ENCODE measurements around the gene OLR1. TPM values are rescaled to one million over a fixed set of nuclear protein-coding genes. Genes with fewer than 3 reads are reported as not detected.
"Not testable (repeated sequence)": the region's sequence is repeated elsewhere in the genome, so short reads cannot be mapped to it uniquely, and the experiment has no call there.

Gene OLR1
- total RNA-seq, 2 experiments from 2014 or later: not detected

GRCh38 chr12:10205220-10205807 is 33.4 kb upstream of the OLR1 start:
- ChIA-PET CTCF (interaction anchor here (1.6 to 2.2 kb wide), 2 partner anchors 9 to 52 kb away, joined by 4 to 7 read pairs; no protein-coding TSS in a partner anchor), POLR2A (interaction anchor here (1.0 kb wide), 1 partner anchor 8 kb away, joined by 3 read pairs; no protein-coding TSS in a partner anchor)
- Mint-ChIP-seq H3K27me3 (no peaks in the 10 kb centered on the region), H3K27ac (no peak overlapping the region), H3K4me1 (ENCODE audit: low read depth) (no peaks in the 10 kb centered on the region), H3K36me3 (ENCODE audit: low read depth) (no peaks in the 10 kb centered on the region), H3K9me3 (no peaks in the 10 kb centered on the region), H3K4me3 (no peak overlapping the region)
- intact Hi-C loops (cut with micrococcal nuclease): no loop called here
- no peak for DNase-seq
- no peak for TF ChIP-seq CTCF (IDR thresholded peaks at IDR 0.05)
- no peak for ATAC-seq

- H3K4me3 Mint-ChIP-seq; H3K27ac Mint-ChIP-seq; H3K27me3 Mint-ChIP-seq; ATAC-seq; intact Hi-C loops (cut with micrococcal nuclease); H3K9me3 Mint-ChIP-seq; DNase-seq; H3K4me1 Mint-ChIP-seq (ENCODE audit: low read depth); H3K36me3 Mint-ChIP-seq (ENCODE audit: low read depth): not testable (repeated sequence)
- POLR2A ChIA-PET: interaction anchor here (1.0 kb wide), 1 partner anchor 9 kb away, joined by 3 read pairs; no protein-coding TSS in a partner anchor
- CTCF ChIA-PET: interaction anchor here (1.3 to 1.6 kb wide), 2 partner anchors 8 to 51 kb away, joined by 4 to 7 read pairs; no protein-coding TSS in a partner anchor
Measured at GRCh38 chr12:10204495-10204894, 32.6 kb upstream of the OLR1 start.

- Mint-ChIP-seq H3K4me1 (ENCODE audit: low read depth) (peaks cover 3% of the 10 kb centered on the region), H3K27me3 (peaks cover 11% of the 10 kb centered on the region), H3K4me3 (no peak overlapping the region), H3K27ac (no peak overlapping the region), H3K9me3 (no peaks in the 10 kb centered on the region), H3K36me3 (ENCODE audit: low read depth) (no peaks in the 10 kb centered on the region)
- intact Hi-C loops (cut with micrococcal nuclease): no loop called here
- ChIA-PET CTCF (no interaction called here), POLR2A (no interaction called here)
- ATAC-seq (no peak), DNase-seq (no peak)
- TF ChIP-seq CTCF (IDR thresholded peaks at IDR 0.05): no peak
Measured at GRCh38 chr12:10197879-10198278, 25.9 kb upstream of the OLR1 start.

GRCh38 chr12:10196210-10196609 is 24.3 kb upstream of the OLR1 start:
- intact Hi-C loops (cut with micrococcal nuclease): no loop called here
- Mint-ChIP-seq H3K27me3 (peaks cover 17% of the 10 kb centered on the region), H3K36me3 (ENCODE audit: low read depth) (no peaks in the 10 kb centered on the region), H3K9me3 (no peaks in the 10 kb centered on the region), H3K27ac (no peak overlapping the region), H3K4me3 (no peak overlapping the region), H3K4me1 (ENCODE audit: low read depth) (peaks cover 3% of the 10 kb centered on the region)
- CTCF ChIA-PET: interaction anchor here (1.4 to 3.7 kb wide), 2 partner anchors 9 to 43 kb away, joined by 7 to 16 read pairs; no protein-coding TSS in a partner anchor
- peak; percentile 60 for ATAC-seq
- TF ChIP-seq CTCF (IDR thresholded peaks at IDR 0.05): no peak
- POLR2A ChIA-PET: no interaction called here
- DNase-seq: no peak

- ATAC-seq: no peak
- ChIA-PET CTCF (interaction anchor here (0.8 to 3.7 kb wide), 8 partner anchors 8 to 380 kb away, joined by 3 to 16 read pairs (median 5); no protein-coding TSS in a partner anchor), POLR2A (interaction anchor here (0.7 kb wide), 1 partner anchor 392 kb away, joined by 4 read pairs; no protein-coding TSS in a partner anchor)
- H3K9me3 Mint-ChIP-seq: no peaks in the 10 kb centered on the region
- no peak overlapping the region for H3K4me3 Mint-ChIP-seq
- H3K36me3 Mint-ChIP-seq (ENCODE audit: low read depth): no peaks in the 10 kb centered on the region
- intact Hi-C loops (cut with micrococcal nuclease): no loop called here
- H3K27ac Mint-ChIP-seq: no peak overlapping the region
- H3K27me3 Mint-ChIP-seq: peaks cover 20% of the 10 kb centered on the region
- DNase-seq: no peak
- H3K4me1 Mint-ChIP-seq (ENCODE audit: low read depth): peaks cover 7% of the 10 kb centered on the region
- TF ChIP-seq CTCF (IDR thresholded peaks at IDR 0.05): no peak
Measured at GRCh38 chr12:10194160-10194670, 22.3 kb upstream of the OLR1 start.

All from activated CD8-positive, alpha-beta T cell treated with anti-CD3 and anti-CD28 coated beads for 36 hours (primary cell).